Measurements from ENCODE around the gene RALBP1. TPM values are rescaled to one million over a fixed set of nuclear protein-coding genes. Genes with fewer than 3 reads are reported as not detected.

RALBP1 gene
- total RNA-seq, 6 donors from 2014 or later: 39.8 to 82.6 (median 57.6) TPM

Small RNAs within 50 kb of the gene (small RNA-seq; reads per million reads assigned to genes)
- gene RNU2-27P: 0 reads per million in 4 donors

Other genes starting within 250 kb of the RALBP1 start
- gene TWSG1, start 140.7 kb upstream of the RALBP1 start, total RNA-seq: 10 to 100 TPM in 5 of 6 donors, 1 to 10 TPM in 1; 7.3 to 37.0 (median 29.4) TPM
- 100 to 1,000 TPM; 125 to 239 (median 189) TPM for gene PPP4R1, start 139.0 kb downstream of the RALBP1 start, total RNA-seq
- 100 to 1,000 TPM in 3 of 6 donors, 10 to 100 TPM in 3; 40.3 to 128 (median 95.8) TPM for gene RAB31, start 232.8 kb downstream of the RALBP1 start, total RNA-seq